ENCODE data around the gene BTBD16.

The BTBD16 gene

DNA sequence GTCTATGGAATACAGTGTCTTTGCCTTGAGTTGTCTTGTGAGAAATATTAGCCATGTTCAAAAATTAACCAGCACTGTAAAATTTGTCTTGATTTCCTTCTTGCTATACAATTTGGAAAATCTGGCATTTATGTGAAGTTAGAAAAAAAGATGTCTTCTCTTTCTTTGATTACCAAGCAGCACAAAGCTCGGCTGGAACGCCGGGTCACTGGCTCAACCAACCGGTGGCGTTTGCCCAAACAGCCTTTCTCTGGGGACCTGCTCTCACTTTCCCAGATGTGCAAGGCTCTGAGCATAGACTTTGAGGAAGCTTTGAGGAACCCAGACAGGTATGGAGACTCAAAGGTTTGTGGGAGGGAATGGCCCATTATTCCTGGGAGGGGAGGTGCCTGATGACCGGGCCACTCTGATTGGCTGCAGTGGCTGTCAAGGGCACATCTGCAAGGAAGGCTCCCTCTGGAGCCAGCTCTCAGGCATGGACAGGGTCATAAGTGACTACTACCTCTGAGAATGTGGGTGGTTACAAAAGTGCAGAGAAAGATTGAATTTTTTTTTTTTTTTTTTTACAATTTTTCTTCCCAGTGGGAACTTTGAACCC is 5.6 kb downstream of the BTBD16 start:
- no peak for DNase-seq

DNA sequence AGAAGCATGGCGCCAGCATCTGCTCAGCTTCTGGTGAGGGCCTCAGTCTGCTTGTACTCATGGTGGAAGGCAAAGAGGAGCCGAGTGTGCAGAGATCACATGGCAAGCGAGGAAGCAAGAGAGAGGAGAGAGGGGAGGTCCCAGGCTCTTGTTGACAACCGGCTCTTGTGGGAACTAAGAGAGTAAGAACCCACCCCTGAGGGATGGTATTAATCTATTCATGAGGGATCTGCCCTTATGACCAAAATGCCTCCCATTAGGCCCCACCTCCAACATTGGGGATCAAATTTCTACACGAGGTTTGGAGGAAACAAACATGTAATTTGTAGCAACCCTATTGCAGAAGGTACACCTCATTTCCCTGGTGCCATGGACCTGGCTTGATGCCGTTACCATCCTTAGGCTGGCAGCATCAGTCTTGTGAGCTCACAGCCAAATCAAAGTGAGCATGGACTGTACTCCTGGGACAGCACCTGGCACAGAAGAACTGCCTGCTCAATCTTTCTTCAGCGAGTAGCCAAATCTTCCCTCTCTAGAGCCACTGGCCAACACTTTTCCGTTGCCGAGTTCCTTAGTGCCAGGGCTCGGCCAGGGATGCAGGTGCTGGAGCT is 6.5 kb downstream of the BTBD16 start:
- no peak for DNase-seq

DNA sequence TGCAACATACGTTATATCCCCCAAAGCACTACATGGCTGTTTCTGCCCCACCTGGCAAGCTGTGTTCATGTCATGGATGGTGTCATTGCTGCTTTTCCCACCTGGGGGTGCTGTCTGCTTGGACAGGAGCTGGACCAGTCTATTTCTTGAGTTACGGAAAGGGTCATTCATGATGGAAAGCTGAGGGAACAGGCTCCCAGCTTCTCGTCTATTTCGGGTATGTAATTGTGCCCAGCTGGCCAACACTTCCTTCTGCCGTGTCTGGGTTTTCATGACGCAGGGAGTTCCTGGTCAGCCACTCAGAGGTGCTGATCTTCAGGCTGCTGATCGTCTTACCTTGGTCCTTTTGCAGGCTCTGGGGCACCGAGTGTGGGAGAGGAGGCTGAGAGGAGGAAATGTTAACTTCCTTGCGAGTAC is 8.6 kb downstream of the BTBD16 start:
- no peak for DNase-seq

DNA sequence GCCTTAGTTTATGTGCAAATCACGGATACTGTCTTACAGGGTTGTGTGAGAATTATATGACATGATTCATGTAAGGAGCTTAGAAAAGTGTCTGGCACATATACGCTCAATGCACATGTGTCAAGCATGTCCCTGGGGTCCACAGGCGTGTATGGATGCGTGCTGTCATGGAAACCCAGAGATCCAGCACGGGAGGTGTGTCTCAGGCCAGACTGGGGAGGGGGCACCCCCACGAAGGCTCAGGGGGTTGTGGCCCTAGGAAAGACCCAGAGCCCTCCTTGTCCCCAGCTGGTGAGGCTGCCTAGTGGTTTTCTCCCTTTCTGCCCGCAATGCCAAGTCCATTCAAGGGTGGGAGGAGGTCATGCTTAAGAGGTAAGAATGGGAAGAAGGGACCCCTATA is 9.1 kb downstream of the BTBD16 start:
- DNase-seq, result no peak

DNA sequence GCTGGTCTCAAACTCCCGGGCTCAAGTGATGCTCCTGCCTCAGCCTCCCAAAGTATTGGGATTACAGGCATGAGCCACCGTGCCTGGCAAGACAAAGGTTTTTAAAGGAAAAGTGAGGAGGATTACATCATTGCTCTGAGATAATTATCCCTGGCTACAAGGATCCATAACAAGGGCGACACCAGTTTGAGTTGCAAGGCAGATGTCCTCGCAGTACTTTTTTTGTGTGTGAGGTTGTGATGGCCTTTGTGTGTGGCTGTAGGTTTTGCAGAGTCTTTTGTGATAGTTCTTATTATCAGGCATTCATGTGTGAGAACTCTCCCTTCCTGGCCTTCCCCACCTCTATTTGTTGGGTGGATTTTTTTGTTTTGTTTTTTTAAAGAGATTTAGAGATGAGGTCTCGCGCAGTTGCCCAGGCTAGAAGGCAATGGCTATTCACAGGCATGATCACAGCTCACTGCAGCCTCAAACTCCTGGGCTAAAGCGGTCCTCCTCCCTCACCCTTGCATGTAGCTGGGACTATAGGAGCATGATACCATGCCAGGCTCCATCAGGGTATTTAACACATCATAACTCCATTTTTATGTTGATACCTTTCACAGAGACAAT is 10.0 kb downstream of the BTBD16 start:
- DNase-seq, result no peak

DNA sequence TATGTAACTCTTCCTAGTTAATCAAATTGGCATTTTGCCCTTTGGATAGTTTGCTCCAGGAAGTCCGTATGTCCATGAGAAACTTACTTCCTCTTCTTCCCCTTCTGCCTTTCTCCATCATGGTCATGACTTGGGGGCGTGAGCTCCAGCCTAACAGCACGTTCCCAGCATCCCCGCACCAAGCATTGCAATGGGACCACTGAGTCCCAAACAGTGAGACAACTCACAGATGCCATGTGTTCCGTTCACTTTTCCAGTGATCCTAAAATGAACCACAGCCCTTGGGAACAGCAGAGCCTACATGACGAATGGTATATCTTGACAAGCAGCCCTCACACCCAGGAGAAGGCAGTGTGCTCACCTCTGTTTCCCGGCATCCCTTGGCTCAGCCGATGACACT is 10.7 kb downstream of the BTBD16 start:
- DNase-seq, result no peak

DNA sequence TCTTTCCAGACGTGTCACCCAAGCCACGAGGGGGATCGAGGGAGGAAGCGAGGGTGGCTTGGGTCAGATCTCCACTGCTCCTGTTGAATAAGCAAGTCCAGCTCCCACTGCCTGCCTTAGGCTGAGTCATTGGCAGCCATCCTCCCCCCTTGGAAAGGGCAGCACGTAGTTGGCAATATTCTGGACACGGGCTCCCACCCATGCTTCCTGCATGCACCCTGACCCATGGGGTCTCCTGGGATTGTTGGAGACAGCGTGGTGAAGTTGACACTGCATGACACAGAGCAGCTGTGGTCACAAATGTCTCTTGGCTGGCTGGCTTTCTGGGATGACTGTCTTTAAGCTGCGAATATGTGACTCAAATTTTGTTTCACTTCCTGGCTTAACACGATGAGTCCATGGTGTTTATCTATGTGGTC is 11.2 kb downstream of the BTBD16 start:
- DNase-seq, result no peak

DNA sequence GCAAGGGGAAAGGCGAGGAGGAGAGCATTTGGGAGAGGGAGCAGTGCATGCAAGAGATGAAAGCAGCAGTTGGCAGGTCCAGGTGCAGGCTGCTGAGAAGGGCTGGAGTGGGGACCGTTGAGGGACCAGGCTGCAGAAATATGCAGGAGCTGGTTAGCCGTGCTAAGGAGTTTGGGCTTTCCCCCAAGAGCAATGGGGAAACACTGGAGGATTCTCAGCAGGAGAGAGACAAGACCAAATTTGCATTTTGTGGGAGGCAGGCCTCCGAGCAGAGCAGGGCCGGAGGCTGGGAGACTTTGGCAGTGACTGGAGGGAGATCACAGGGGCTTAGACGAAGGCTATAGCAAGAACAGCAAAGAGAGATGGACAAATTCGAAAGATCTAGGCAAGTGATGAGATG is 11.8 kb downstream of the BTBD16 start:
- no peak for DNase-seq

DNA sequence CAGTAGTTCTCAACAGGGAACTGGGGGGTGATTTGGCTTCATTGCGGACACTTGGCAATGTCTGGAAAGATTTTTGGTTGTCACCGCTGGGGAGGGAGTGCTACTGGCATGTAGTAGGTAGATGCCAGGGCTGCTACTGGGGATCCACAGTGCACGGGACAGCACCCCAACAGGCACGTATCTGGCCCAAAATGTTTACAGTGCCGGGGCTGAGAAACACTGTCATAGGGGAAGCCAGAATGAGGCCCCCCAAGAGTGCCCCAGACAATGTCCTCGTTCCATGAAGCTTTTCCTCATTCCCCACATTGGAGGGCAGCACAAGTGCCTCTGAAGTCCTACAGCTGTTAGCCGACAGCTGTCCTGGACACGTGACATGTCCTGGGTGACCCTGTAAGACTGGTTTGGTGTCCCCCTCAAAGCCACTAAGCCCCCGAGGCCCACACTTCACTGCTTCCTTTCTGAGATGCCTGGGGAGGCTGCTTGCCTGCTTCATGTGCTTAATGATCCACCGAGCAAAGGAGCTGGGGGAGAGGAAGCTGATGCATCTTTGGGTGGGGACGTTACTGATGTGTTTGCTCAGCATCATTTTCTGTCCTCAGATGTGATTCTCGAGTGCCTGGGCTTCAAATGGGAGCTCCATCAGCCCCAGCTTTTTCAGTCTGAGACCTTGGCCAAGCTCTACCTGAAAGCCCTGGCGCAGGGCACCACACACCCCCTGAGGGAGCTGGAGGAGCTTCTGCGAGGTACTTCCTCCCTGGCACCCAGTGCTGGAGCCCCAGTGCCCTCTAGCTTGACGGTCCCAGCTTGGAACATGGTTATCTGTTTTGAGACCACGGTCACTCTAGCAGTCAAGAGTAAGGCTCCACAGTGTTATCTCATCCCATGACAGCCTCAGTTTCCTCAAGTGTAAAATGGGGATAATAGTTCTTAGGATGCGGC is 14.7 kb downstream of the BTBD16 start:
- no peak for DNase-seq

DNA sequence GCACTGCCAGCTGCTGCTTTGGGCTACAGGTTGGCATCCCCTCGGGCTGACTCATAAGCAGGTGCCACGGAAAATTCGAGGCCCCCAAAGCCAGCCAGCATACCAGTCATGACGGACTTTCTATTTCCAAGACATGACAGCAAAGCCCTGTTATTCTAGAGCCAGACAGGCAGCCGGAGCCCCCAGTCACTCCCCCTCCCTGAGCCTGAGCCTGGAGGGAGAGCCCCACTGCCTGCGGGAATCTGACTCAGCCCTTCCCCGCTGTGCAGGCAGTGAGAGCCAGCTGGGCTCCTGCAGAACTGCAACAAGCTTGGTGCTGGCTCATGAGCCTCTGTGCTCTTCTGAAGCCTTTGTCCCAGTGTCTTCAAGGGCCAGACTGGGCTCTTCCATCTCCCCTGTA is 15.8 kb downstream of the BTBD16 start:
- no peak for DNase-seq

DNA sequence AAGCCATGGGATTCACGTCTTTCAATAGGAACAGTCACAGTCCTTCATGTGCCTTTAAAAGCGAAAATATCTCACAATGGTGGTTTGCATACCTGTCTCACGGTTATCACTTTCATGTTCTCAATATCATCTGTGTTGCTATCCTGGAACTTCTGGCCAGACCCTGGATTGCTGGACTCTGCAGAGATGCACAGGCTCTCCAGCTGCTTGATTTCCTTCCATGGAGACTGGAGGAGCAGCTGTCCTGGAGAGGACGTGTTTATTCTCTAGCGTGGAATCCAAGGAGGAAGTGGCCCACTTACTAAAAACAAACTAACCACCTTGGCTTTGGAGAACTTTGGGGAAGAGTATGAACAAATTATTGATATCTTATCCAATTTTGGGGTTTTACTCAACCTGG is 16.5 kb downstream of the BTBD16 start:
- no peak for DNase-seq

DNA sequence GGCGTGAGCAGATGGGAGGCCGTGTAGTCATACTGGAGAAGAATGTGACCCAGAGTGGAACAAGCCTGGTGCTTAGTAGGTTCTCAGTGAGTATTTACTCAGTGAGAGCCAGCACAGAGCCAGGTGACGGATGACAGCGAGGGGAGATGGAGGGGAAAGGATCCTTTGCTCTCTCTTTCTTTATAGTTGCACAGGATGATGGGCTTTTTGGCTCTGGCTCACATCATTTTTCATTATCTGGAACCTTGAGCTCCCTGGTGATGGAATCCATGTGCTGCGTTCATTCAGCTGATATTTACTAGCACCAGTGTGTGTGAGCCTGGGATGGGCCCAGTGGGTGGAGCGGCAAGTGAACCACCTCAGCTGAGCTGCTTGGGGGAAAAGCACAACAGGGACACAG is 17.2 kb downstream of the BTBD16 start:
- no peak for DNase-seq

DNA sequence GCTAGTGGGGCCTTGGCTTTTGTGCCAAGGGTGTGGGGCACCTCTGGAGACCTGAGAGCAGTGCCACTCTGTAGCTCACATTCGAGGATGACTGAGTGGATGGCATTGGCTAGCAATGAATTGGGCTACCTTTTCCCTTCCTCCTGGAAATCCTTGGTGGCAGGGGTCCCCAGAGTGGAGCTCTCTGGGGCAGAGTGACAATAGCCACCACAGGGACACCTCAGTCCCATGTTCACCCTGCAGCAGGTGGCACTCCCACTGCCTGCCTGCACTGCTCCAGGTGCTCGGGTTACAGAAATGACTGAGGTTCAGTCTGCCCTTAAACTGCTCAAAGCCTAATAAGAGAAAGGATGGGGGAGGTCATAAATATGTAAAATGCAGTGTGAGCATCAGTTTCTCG is 17.8 kb downstream of the BTBD16 start:
- DNase-seq, result no peak

DNA sequence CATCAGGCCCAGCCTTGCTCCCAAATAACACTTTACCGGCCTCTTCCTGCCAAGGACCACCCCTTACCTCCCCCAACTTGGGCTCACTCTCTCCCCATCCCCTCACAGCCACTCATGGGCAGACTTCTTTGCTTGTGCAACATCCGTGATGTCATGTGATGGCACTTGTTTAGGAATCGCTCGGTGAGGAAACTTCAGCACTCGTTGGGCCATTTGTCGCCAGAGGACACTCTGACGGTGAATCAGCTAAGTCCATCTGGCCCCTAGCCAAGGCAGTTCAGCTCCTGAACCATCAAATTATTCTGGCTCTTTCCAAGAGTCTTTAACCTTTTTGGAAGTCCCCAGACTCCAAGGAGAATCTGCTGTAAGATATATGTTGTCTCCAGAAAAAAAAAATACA is 19.2 kb downstream of the BTBD16 start:
- no peak for DNase-seq

DNA sequence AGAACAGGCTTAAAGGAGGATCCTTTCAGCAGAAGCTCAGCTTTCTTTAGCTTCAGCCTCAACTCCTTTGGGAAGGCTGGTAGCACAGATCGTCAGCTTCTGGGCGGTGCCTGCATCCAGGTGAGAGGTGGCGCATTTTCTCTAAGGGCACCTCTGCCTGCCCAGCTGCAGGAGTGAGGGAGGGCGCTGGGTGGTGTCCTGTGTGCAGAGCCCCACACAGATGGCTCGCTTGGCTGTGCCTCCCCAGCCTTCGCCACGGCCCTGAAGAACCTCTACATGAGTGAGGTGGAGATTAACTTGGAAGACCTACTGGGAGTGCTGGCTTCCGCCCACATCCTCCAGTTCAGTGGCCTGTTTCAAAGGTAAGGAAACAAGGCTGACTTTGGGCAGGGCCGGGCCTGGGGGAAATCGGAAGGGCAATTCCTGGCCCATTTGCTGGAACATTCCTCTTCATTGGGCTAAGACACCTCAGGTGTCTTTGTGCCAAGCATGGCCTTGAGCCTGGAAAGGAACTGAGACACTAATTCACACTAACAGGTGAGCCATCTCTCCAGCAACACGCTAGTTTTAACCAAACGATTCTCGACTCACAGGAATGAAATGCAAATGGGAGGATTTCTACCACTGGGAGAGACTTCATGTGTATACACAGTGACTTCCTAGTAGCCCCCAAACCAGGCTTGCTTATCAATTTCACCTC is 19.9 kb downstream of the BTBD16 start:
- DNase-seq, result no peak

DNA sequence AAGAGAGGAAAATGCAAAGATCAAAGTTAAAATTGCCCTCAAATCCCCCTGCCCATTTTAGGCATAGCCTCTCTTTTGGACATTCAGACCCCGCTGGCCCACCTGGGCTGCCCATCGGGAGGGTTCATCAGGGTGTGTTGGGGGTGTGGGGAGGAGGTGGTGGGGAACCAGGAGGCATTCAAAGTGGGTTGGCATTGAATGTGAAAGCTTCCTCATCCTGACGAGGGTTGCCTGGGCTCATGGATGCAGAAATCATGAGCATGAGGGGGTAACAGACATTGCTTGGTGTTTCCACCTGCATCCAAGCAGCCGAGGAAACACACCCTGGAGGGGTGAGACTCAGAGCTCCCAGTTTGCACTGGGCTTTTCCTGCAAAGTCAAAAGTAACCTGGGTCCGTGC is 20.6 kb downstream of the BTBD16 start:
- no peak for DNase-seq

DNA sequence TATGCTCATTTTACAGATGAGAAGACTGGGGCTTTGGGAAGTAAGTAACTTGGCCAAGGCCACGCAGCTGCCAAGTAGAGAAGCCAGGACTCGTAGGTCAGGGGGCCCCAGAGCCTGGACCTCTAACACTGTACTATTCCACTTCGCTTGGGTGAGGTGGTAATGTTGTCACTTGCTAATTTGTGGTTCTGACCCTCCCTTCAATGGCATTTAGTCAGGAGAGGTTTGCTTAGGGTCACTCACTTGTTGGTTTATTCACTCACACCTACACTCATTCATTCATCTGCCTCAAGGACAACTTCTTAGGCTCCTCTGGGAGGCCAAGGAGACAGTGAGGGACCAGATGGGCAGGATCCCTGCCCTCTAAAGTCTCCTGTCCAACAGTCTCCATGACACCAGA is 21.3 kb downstream of the BTBD16 start:
- DNase-seq, result no peak

DNA sequence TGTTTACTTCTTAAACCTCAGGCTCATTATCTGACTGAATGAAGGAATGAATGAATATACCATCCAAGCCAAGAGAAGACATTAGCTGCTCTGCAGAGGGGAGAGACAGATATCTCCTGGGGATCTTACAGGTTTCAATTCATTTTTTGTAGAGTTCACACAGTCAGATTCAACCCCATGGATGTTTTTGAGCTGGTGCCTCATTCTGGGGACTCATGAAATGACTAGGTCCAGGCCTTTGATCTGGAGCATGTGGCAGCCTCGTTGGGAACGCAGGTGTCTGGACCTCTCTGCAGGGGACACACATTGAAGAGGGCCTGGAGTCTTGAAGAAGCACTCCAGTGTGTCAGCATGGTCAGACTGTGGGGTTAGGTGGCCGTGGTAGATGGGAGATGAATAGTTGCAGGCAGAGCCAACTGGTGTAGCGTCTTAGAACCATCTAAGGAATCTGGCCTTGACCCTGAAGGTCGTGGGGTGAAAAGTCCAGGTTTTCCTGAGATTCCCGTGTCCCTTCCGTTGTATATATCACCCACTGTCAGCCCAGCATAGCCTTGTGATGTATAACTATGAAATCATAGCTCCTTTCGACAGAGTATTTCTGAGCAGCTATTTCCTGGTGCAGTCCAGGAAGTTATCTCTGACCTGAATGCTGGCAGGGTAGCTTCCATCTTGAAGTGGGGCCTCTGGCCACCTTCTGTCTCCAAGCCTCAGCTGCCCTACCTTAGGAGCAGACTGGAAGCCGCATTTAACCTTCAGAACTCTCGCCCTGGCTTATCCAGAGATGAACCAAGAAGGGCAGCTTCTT is 22.3 kb downstream of the BTBD16 start:
- DNase-seq, result no peak

DNA sequence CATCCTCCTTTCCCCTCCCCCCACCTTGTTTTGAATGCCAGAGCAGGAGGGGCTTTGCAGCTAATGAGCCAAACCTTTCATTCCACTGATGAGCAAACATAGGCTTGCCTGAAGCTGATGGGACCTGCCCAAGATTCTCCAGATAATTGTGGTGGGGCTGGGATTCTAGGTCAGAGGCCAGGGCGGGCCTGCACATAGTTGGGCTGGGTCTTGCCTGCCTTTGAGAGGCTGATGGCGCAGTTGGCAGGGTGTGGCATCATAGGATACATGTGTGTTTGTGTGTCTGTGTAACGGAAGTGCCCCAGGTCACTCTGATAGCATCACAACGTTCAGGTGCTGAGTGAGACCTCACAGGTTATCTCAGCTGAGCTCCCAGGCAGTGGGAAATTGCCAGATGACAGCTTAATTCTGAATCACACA is 22.9 kb downstream of the BTBD16 start:
- no peak for DNase-seq

DNA sequence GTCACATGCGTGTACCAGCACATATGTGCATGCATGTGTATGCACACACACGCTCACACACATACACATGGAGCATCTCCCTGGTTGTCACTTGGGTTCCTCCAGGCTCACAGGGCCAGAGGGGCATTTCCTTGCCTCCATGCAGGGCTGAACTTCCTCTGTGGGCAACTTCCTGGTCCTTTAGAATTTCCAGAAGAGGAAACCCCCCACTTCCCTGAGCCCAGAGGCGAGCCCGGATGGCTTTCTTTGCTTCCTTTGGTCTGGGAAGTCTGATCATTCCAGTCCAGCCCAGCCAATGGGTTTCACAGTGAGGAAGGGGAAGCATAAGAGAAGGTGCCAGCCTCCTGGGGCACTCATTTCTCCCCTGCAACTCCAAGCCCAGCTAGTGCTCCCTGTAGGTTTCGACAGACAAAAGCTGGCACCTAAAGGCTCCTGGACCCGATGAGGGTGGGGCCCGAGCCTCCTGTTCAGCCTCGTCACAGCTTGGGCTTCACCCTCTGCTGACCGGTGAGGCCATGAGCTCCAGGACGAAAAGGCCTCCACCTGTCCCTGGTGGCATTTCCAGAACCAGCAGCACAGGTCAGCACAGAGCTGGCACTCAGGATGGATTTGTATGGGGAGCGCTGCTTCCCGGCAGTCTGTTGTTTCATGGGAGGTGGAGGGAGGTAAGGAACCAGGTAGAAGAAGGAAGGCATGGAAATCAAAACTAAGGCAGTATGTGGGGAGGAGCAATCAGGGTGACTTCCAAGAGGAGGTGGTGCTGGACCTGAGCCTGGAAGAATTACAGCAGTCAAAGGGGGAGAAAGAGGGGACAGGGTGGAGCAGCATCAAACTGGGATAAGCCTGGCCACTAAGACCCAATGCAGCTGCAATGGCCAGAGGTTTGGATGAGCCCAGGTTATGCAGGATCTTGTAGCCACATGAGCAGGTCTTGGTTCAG is 23.7 kb downstream of the BTBD16 start:
- no peak for DNase-seq

DNA sequence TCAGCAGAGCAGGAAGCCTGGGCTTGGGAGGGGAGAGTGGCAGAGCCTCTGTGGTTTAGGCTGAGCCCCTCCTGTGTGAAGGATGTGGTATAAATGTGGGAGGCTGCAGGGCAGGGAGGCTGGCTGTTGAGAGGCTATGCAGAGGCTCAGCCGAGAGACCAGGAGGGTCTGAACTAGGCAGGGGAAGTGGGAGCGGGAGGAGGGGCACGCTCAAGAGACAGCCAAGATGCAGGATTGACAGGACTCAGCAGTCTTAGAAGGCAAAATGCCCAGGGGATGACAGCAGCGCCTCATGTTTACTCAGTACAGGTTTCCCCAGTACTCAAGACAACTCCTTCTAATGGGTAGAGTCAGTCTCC is 24.3 kb downstream of the BTBD16 start:
- DNase-seq, result no peak

Measured in CD4-positive, alpha-beta T cell treated with Interleukin-12 subunit alpha and Interleukin-12 subunit beta, for 1 hour (primary cell).